Astrocyte (in vitro differentiated cells and primary cell): ENCODE data around the gene API5. TPM values are rescaled to one million over a fixed set of nuclear protein-coding genes. Genes with fewer than 3 reads are reported as not detected.

Experiments
- DNase-seq: peaks from one replicate; pipeline ENCODE4 v3.0.0-alpha.2; 2010; ENCODE audit warnings: low read depth
- FAIRE-seq: peaks from 2 replicates; lab custom pipeline; 2011; peaks lifted over from hg19 to GRCh38; lab: Jason Lieb, UNC
- H2AFZ ChIP-seq: 2 replicates; pipeline ENCODE4 v1.6.0; 2012; ENCODE audit warnings: low read depth, low read length, inconsistent platforms
- H3K27ac ChIP-seq: 2 replicates; pipeline ENCODE4 v1.5.1; 2011; ENCODE audit warnings: low read depth, low read length, inconsistent platforms
- H3K27me3 ChIP-seq: 2 replicates; pipeline ENCODE4 v1.6.0; 2011; ENCODE audit warnings: low read length, inconsistent platforms; ENCODE audit not compliant: insufficient read depth
- H3K36me3 ChIP-seq: 2 replicates; pipeline ENCODE4 v1.5.1; 2011; ENCODE audit warnings: low read length, inconsistent platforms; ENCODE audit not compliant: insufficient read depth
- H3K4me1 ChIP-seq: 2 replicates; pipeline ENCODE4 v1.5.1; 2011; ENCODE audit warnings: low read length, inconsistent platforms; ENCODE audit not compliant: insufficient read depth
- H3K4me2 ChIP-seq: 2 replicates; pipeline ENCODE4 v1.6.0; 2012; ENCODE audit warnings: low read length, inconsistent platforms
- H3K4me3 ChIP-seq: 2 replicates; pipeline ENCODE4 v1.5.1; 2011; ENCODE audit warnings: low read depth, mild to moderate bottlenecking, low read length, inconsistent platforms; ENCODE audit not compliant: insufficient read depth
- H3K79me2 ChIP-seq: 2 replicates; pipeline ENCODE4 v1.6.0; 2012; ENCODE audit warnings: mild to moderate bottlenecking, low read length, inconsistent platforms; ENCODE audit not compliant: insufficient read depth
- H3K9ac ChIP-seq: 2 replicates; pipeline ENCODE4 v1.6.0; 2012; ENCODE audit warnings: mild to moderate bottlenecking, low read length, inconsistent platforms
- H3K9me3 ChIP-seq: 2 replicates; pipeline ENCODE4 v1.5.1; 2012; ENCODE audit warnings: low read depth, mild to moderate bottlenecking, low read length, inconsistent platforms; ENCODE audit not compliant: insufficient read depth
- H4K20me1 ChIP-seq: 2 replicates; pipeline ENCODE4 v1.6.0; 2012; ENCODE audit warnings: low read length, inconsistent platforms; ENCODE audit not compliant: insufficient read depth
- H3K27ac Mint-ChIP-seq: one replicate; pipeline ENCODE4 v1.8.0; 2021; ENCODE audit warnings: mild to moderate bottlenecking, mixed read lengths; ENCODE audit not compliant: unreplicated experiment
- H3K27me3 Mint-ChIP-seq: one replicate; pipeline ENCODE4 v1.8.0; 2021; ENCODE audit warnings: low read depth, mixed read lengths; ENCODE audit not compliant: unreplicated experiment
- H3K36me3 Mint-ChIP-seq: one replicate; pipeline ENCODE4 v1.8.0; 2021; ENCODE audit warnings: low read depth, mixed read lengths; ENCODE audit not compliant: unreplicated experiment
- H3K4me1 Mint-ChIP-seq: one replicate; pipeline ENCODE4 v1.8.0; 2021; ENCODE audit warnings: low read depth, mixed read lengths; ENCODE audit not compliant: unreplicated experiment
- H3K4me3 Mint-ChIP-seq: one replicate; pipeline ENCODE4 v1.8.0; 2021; ENCODE audit warnings: mild to moderate bottlenecking, moderate library complexity, mixed read lengths; ENCODE audit not compliant: unreplicated experiment
- H3K9me3 Mint-ChIP-seq: one replicate; pipeline ENCODE4 v1.8.0; 2021; ENCODE audit warnings: mild to moderate bottlenecking, mixed read lengths; ENCODE audit not compliant: unreplicated experiment
- CTCF ChIP-seq: IDR thresholded peaks from 2 replicates; pipeline ENCODE4 v1.5.1; 2011; ENCODE audit warnings: low read depth, mild to moderate bottlenecking, inconsistent platforms, low read length, moderate library complexity; ENCODE audit not compliant: insufficient read depth
- EZH2 ChIP-seq: IDR thresholded peaks from 2 replicates; pipeline ENCODE4 v1.6.1; 2012; ENCODE audit warnings: mild to moderate bottlenecking, low read length, inconsistent platforms; ENCODE audit not compliant: insufficient read depth
- total RNA-seq: library from RNA; stranded (reverse); gene quantifications from 2 replicates; pipeline ENCODE4 v1.2.1, GENCODE V29; 2021

The API5 gene
- total RNA-seq, 1 donor from 2014 or later, result 118 TPM

DNA sequence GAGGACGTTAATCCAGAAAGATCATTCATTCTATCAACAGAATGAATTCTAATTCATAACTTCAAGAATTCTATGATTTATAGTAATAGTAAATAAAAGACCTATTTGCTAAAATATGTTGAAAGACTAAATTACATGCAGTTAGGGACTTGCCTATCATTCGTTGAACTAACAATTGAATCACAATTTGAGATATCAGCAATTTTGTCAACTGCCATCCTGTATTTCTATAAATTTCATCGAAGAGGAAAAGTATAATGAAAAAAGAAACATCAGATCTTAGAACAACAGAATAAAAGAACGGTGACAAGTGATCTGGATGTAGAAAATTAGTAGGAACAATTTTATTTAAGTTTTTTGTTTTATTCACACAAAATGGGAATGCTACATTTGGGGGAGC is 42.5 kb downstream of the API5 start:
- H3K4me3 Mint-ChIP-seq, result no peak overlapping the region
- Histone ChIP-seq H4K20me1 (no peaks in the 10 kb centered on the region), H3K4me2 (no peak overlapping the region), H3K4me1 (no peaks in the 10 kb centered on the region), H3K9ac (no peak overlapping the region), H3K36me3 (no peaks in the 10 kb centered on the region), H3K79me2 (peaks cover 5% of the 10 kb centered on the region), H2AFZ (no peak overlapping the region), H3K27me3 (no peaks in the 10 kb centered on the region), H3K9me3 (no peaks in the 10 kb centered on the region), H3K27ac (no peak overlapping the region), H3K4me3 (no peak overlapping the region)
- no peaks in the 10 kb centered on the region for H3K36me3 Mint-ChIP-seq
- DNase-seq, result no peak
- no peaks in the 10 kb centered on the region for H3K4me1 Mint-ChIP-seq
- FAIRE-seq, result no peak
- no peak overlapping the region for H3K27ac Mint-ChIP-seq
- no peaks in the 10 kb centered on the region for H3K27me3 Mint-ChIP-seq
- no peaks in the 10 kb centered on the region for H3K9me3 Mint-ChIP-seq
- TF ChIP-seq EZH2, result no peak
- no peak for TF ChIP-seq CTCF

GRCh38 chr11:43356336-43356735 is 44.5 kb downstream of the API5 start:
- TF ChIP-seq CTCF (no peak), EZH2 (no peak)
- Histone ChIP-seq H3K36me3 (no peaks in the 10 kb centered on the region), H4K20me1 (peaks cover 18% of the 10 kb centered on the region), H3K27me3 (no peaks in the 10 kb centered on the region), H3K27ac (no peak overlapping the region), H3K4me3 (no peak overlapping the region), H3K9ac (no peak overlapping the region), H3K4me1 (peaks cover 14% of the 10 kb centered on the region), H2AFZ (no peak overlapping the region), H3K9me3 (no peaks in the 10 kb centered on the region), H3K79me2 (peaks cover 26% of the 10 kb centered on the region), H3K4me2 (no peak overlapping the region)
- Mint-ChIP-seq H3K4me3 (no peak overlapping the region), H3K9me3 (no peaks in the 10 kb centered on the region), H3K27me3 (no peaks in the 10 kb centered on the region), H3K4me1 (peaks cover 9% of the 10 kb centered on the region), H3K36me3 (no peaks in the 10 kb centered on the region), H3K27ac (no peak overlapping the region)
- FAIRE-seq (no peak), DNase-seq (no peak)

- Histone ChIP-seq H3K4me3 (peak overlapping the region; percentile 84), H4K20me1 (peaks cover 34% of the 10 kb centered on the region), H3K79me2 (peaks cover 46% of the 10 kb centered on the region), H3K36me3 (no peaks in the 10 kb centered on the region), H3K9me3 (no peaks in the 10 kb centered on the region), H3K27ac (peak overlapping the region; percentile 91), H3K27me3 (no peaks in the 10 kb centered on the region), H3K9ac (peak overlapping the region; percentile 95), H2AFZ (peak overlapping the region; percentile 98), H3K4me2 (peak overlapping the region; percentile 92), H3K4me1 (peaks cover 14% of the 10 kb centered on the region)
- H3K4me1 Mint-ChIP-seq, result peaks cover 13% of the 10 kb centered on the region
- H3K36me3 Mint-ChIP-seq, result no peaks in the 10 kb centered on the region
- TF ChIP-seq EZH2, result no peak
- no peak for TF ChIP-seq CTCF
- no peak for DNase-seq
- FAIRE-seq, result no peak
- peak overlapping the region; percentile 21 for H3K27ac Mint-ChIP-seq
- H3K27me3 Mint-ChIP-seq, result no peaks in the 10 kb centered on the region
- no peaks in the 10 kb centered on the region for H3K9me3 Mint-ChIP-seq
- peak overlapping the region; percentile 98 for H3K4me3 Mint-ChIP-seq
These were observed 46.5 kb downstream of the API5 start for GRCh38 chr11:43358279-43358800.
